Endodermal cell (in vitro differentiated cells): Measurements from ENCODE around the gene CEP85. TPM values are rescaled to one million over a fixed set of nuclear protein-coding genes. Genes with fewer than 3 reads are reported as not detected.

Experiments used
- DNase-seq: peaks from one replicate; pipeline ENCODE4 v3.0.0-alpha.2; 2017
- H3K27ac ChIP-seq: 2 replicates; pipeline ENCODE4 v1.5.1; 2013; ENCODE audit warnings: mild to moderate bottlenecking, low read depth, low read length, moderate library complexity
- H3K27me3 ChIP-seq: 2 replicates; pipeline ENCODE4 v1.6.1; 2013; ENCODE audit warnings: mild to moderate bottlenecking, low read length, moderate library complexity; ENCODE audit not compliant: insufficient read depth, control insufficient read depth, poor library complexity, severe bottlenecking
- H3K36me3 ChIP-seq: 2 replicates; pipeline ENCODE4 v1.7.0; 2013; ENCODE audit warnings: mild to moderate bottlenecking, low read length, moderate library complexity; ENCODE audit not compliant: control insufficient read depth, insufficient read depth
- H3K4me1 ChIP-seq: one replicate; pipeline ENCODE4 v1.7.0; 2013; ENCODE audit warnings: low read length; ENCODE audit not compliant: control insufficient read depth, insufficient read depth
- H3K4me3 ChIP-seq: 2 replicates; pipeline ENCODE4 v1.5.1; 2013; ENCODE audit warnings: mild to moderate bottlenecking, low read length, moderate library complexity
- H3K9ac ChIP-seq: 2 replicates; pipeline ENCODE4 v1.6.1; 2013; ENCODE audit warnings: mild to moderate bottlenecking, low read length, moderate library complexity; ENCODE audit not compliant: poor library complexity, severe bottlenecking; ENCODE audit errors: extremely low read depth
- H3K9me3 ChIP-seq: 2 replicates; pipeline ENCODE4 v1.6.1; 2013; ENCODE audit warnings: mild to moderate bottlenecking, low read length, moderate library complexity; ENCODE audit not compliant: control insufficient read depth
- H3K27ac Mint-ChIP-seq: 2 replicates; pipeline ENCODE4 v1.8.0; 2020; ENCODE audit warnings: mixed read lengths
- H3K27me3 Mint-ChIP-seq: 2 replicates; pipeline ENCODE4 v1.8.0; 2021; ENCODE audit warnings: mild to moderate bottlenecking, mixed read lengths; ENCODE audit not compliant: insufficient read depth
- H3K36me3 Mint-ChIP-seq: 2 replicates; pipeline ENCODE4 v1.8.0; 2020; ENCODE audit warnings: low read depth, mixed read lengths
- H3K4me1 Mint-ChIP-seq: 2 replicates; pipeline ENCODE4 v1.8.0; 2020; ENCODE audit warnings: mixed read lengths
- H3K4me3 Mint-ChIP-seq: 2 replicates; pipeline ENCODE4 v1.8.0; 2020; ENCODE audit warnings: mild to moderate bottlenecking, moderate library complexity, mixed read lengths
- H3K9me3 Mint-ChIP-seq: 2 replicates; pipeline ENCODE4 v1.8.0; 2020; ENCODE audit warnings: mild to moderate bottlenecking, mixed read lengths
- CTCF ChIP-seq: fragments of 200-600 bp; sonication (generic); conservative IDR thresholded peaks from 2 replicates; pipeline ENCODE4 v1.5.0; 2021; ENCODE audit warnings: antibody characterized with exemption, mild to moderate bottlenecking
- WGBS, 2 experiments: methylation state at CpG; one replicate each; pipeline versions ENCODE4 v1.1.5 to v1.1.7; 2013; ENCODE audit warnings: missing lambda C conversion rate in 2 of 2, mixed read lengths in 1 of 2; ENCODE audit not compliant: insufficient coverage in 1 of 2, insufficient read length in 1 of 2; 5-methylcytosine and 5-hydroxymethylcytosine counted together
- total RNA-seq, 2 donors: library from RNA; stranded (reverse); fragmentation: NEBNext Ultra II Directional in 1 of 2; extraction: Animal tissue kit (Norgen Biotek cat#: 25700) in 1 of 2; gene quantifications; 2 replicates in 1 of 2; 3 replicates in 1 of 2; pipeline ENCODE4 v1.2.1, GENCODE V29; 2021

Gene CEP85
- total RNA-seq, 2 donors from 2014 or later: 25.6 to 43.6 TPM

DNA sequence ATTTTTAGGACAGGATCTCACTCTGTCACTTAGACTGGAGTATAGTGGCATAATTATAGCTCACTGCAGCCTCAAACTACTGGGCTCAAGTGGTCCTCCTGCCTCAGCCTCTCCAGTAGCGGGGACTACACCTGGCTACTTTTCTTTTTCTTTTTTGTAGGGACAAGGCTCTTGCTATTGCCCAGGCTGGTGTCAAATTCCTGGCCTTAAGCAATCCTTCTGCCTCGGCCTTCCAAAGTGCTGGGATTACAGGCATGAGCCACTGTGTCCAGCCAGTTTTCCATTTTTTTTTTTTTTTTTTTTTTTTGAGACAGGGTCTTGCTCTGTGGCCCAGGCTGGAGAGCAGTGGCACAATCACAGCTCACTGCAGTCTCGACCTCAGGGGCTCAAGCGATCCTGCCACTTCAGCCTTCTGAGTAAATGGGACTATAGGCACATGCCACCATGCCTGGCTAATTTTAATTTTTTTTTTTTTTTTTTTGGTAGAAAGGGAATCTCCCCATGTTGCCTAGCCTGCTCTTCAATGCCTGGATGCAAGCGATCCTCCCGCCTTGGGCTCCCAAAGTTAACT lies 20.6 kb upstream of the CEP85 start:
- Mint-ChIP-seq H3K4me3 (no peak overlapping the region), H3K27me3 (peaks cover 7% of the 10 kb centered on the region), H3K27ac (no peak overlapping the region), H3K4me1 (no peaks in the 10 kb centered on the region), H3K9me3 (no peaks in the 10 kb centered on the region), H3K36me3 (no peaks in the 10 kb centered on the region)
- Histone ChIP-seq H3K27ac (no peak overlapping the region), H3K4me3 (no peak overlapping the region), H3K9me3 (no peaks in the 10 kb centered on the region), H3K4me1 (no peaks in the 10 kb centered on the region), H3K9ac (no peak overlapping the region), H3K27me3 (no peaks in the 10 kb centered on the region), H3K36me3 (no peaks in the 10 kb centered on the region)
- TF ChIP-seq CTCF: no peak
- no peak for DNase-seq
- 90 to 100% methylated on average over 3 to 6 of the region's 6 CpGs for WGBS, 2 experiments

DNA sequence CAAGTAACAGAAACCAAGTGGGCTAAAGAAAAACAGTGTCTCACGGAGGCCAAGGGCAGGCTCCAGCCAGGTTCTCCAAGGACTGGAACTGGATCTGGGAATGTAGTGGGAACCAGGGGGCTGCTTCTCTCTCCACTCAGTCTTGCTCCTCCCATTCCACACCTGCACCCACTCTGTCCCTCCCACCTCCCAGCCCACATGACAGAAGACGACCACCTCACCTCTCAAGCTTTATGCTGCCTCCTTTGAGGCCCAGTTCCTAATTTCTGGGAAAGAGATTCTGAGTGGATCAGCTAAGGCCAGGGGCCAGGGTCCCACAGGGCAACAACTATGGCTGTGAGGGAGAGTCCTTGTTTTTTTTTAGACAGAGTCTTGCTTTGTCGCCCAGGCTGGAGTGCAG lies 18.8 kb upstream of the CEP85 start:
- Histone ChIP-seq H3K4me1 (no peaks in the 10 kb centered on the region), H3K9ac (no peak overlapping the region), H3K4me3 (no peak overlapping the region), H3K36me3 (no peaks in the 10 kb centered on the region), H3K27ac (no peak overlapping the region), H3K9me3 (no peaks in the 10 kb centered on the region), H3K27me3 (no peaks in the 10 kb centered on the region)
- TF ChIP-seq CTCF: no peak
- no peak for DNase-seq
- no peak overlapping the region for H3K27ac Mint-ChIP-seq
- H3K36me3 Mint-ChIP-seq: no peaks in the 10 kb centered on the region
- no peak overlapping the region for H3K4me3 Mint-ChIP-seq
- peaks cover 2% of the 10 kb centered on the region for H3K27me3 Mint-ChIP-seq
- peaks cover under 1% of the 10 kb centered on the region for H3K4me1 Mint-ChIP-seq
- H3K9me3 Mint-ChIP-seq: no peaks in the 10 kb centered on the region
- WGBS, 2 experiments: 45 to 61% methylated on average over 2 to 3 of the region's 3 CpGs

- Histone ChIP-seq H3K4me3 (no peak overlapping the region), H3K9me3 (no peaks in the 10 kb centered on the region), H3K4me1 (no peaks in the 10 kb centered on the region), H3K36me3 (no peaks in the 10 kb centered on the region), H3K9ac (no peak overlapping the region), H3K27me3 (peaks cover 9% of the 10 kb centered on the region), H3K27ac (no peak overlapping the region)
- Mint-ChIP-seq H3K27me3 (peaks cover 9% of the 10 kb centered on the region), H3K9me3 (no peaks in the 10 kb centered on the region), H3K36me3 (no peaks in the 10 kb centered on the region), H3K4me3 (no peak overlapping the region), H3K27ac (no peak overlapping the region), H3K4me1 (peaks cover 3% of the 10 kb centered on the region)
- 90 to 93% methylated on average over 2 to 11 of the region's 11 CpGs for whole genome bisulfite sequencing, 2 experiments
- DNase-seq: no peak
- no peak for TF ChIP-seq CTCF
Measured at GRCh38 chr1:26218906-26219494, 15.0 kb upstream of the CEP85 start.
